A673 (cell line): ENCODE measurements around the gene TSSK1B. TPM values are rescaled to one million over a fixed set of nuclear protein-coding genes. Genes with fewer than 3 reads are reported as not detected.

Experiments
- Bru-seq: library from RNA; stranded (reverse); fragments of 400-500 nt; gene quantifications from one replicate; lab custom pipeline; 2021; lab: Mats Ljungman, UMichigan
- BruChase-seq, 2 experiments: library from RNA; stranded (reverse); fragments of 400-500 nt; gene quantifications; one replicate each; lab custom pipeline; 2021; lab: Mats Ljungman, UMichigan
- BruUV-seq: library from RNA; stranded (reverse); fragments of 400-500 nt; replicated peaks from 2 replicates; lab custom pipeline; 2021; lab: Mats Ljungman, UMichigan
- CTCF ChIA-PET: fragments of 300-600 bp; sonication (Branson Sonifier 250); formaldehyde crosslinking; loops from one replicate; lab custom pipeline; 2022; ENCODE audit warnings: antibody characterized with exemption; lab: Charles Lee
- POLR2A ChIA-PET: fragments of 300-600 bp; sonication (Branson Sonifier 250); formaldehyde crosslinking; loops from one replicate; lab custom pipeline; 2022; ENCODE audit warnings: antibody characterized with exemption; ENCODE audit not compliant: low non-redundant PET; lab: Charles Lee
- DNase-seq: peaks from one replicate; pipeline ENCODE4 v3.0.0-alpha.2; 2015; ENCODE audit warnings: low spot score
- H3K27ac ChIP-seq: fragments of 200-600 bp; sonication (generic); 2 replicates; pipeline ENCODE4 v1.5.1; 2016; ENCODE audit warnings: mixed run types, low read depth, mild to moderate bottlenecking, mixed read lengths, antibody characterized with exemption, low read length; ENCODE audit not compliant: poor library complexity, severe bottlenecking
- H3K27me3 ChIP-seq: fragments of 200-600 bp; sonication (generic); replicated peaks from 2 replicates; pipeline ENCODE4 v1.6.1; 2017; ENCODE audit warnings: mixed run types, low read depth, mild to moderate bottlenecking, mixed read lengths, antibody characterized with exemption, low read length; ENCODE audit not compliant: insufficient read depth, poor library complexity
- H3K36me3 ChIP-seq: fragments of 200-600 bp; sonication (generic); 2 replicates; pipeline ENCODE4 v1.6.1; 2016; ENCODE audit warnings: mixed run types, mild to moderate bottlenecking, mixed read lengths, antibody characterized with exemption, low read length; ENCODE audit not compliant: insufficient read depth, poor library complexity, severe bottlenecking
- H3K4me1 ChIP-seq: fragments of 200-600 bp; sonication (generic); 2 replicates; pipeline ENCODE4 v1.6.1; 2017; ENCODE audit warnings: mixed run types, mild to moderate bottlenecking, mixed read lengths, antibody characterized with exemption, low read length; ENCODE audit not compliant: insufficient read depth, poor library complexity, severe bottlenecking
- H3K4me3 ChIP-seq: fragments of 200-600 bp; sonication (generic); 2 replicates; pipeline ENCODE4 v1.5.1; 2016; ENCODE audit warnings: low read depth, mixed run types, mild to moderate bottlenecking, mixed read lengths, low read length; ENCODE audit not compliant: poor library complexity, severe bottlenecking
- H3K9me3 ChIP-seq: fragments of 200-600 bp; sonication (generic); 2 replicates; pipeline ENCODE4 v1.6.1; 2016; ENCODE audit warnings: mixed run types, low read depth, mild to moderate bottlenecking, mixed read lengths, antibody characterized with exemption, low read length; ENCODE audit not compliant: poor library complexity, severe bottlenecking
- CTCF ChIP-seq: fragments of 300-800, 200-600 bp; sonication (generic); conservative IDR thresholded peaks from 2 replicates; pipeline ENCODE4 v1.5.1; 2017; ENCODE audit warnings: low read depth, mild to moderate bottlenecking, antibody characterized with exemption, low read length, moderate library complexity, mixed read lengths
- EZH2 ChIP-seq: fragments of 200-600 bp; sonication (generic); IDR thresholded peaks from 2 replicates; pipeline ENCODE4 v1.6.1; 2017; ENCODE audit warnings: borderline replicate concordance, low read depth, mild to moderate bottlenecking, mixed read lengths, antibody characterized with exemption, low read length; ENCODE audit not compliant: poor library complexity, severe bottlenecking
- intact Hi-C: fragments of 100-400 bp; cut with micrococcal nuclease; formaldehyde crosslinking; loops from one replicate; pipeline ENCODE4 v1.10.0; 2022; ENCODE audit not compliant: unreplicated experiment
- long read RNA-seq: library from polyadenylated mRNA; stranded (forward); transcript quantifications from one replicate; pipeline ENCODE4 v2.0.0, GENCODE V29; 2022
- total RNA-seq: library from RNA; stranded (reverse); gene quantifications from 2 replicates; pipeline ENCODE4 v1.2.3, GENCODE V29; 2021

TSSK1B gene
- total RNA-seq (not detected in 2 replicates), Bru-seq, nascent RNA (not detected), BruChase-seq, experiment 1, labeled RNA remaining after a 2-hour chase (not detected), BruChase-seq, experiment 2, labeled RNA remaining after a 6-hour chase (percentile 12 among the genes with signal in this experiment)
- long read RNA-seq: 0 reads

GRCh38 chr5:113434889-113435288, at the start of gene TSSK1B:
Gene TSSK1B, minus strand, starts transcription at chr5:113434989. Its CDS starts 150 bp downstream, at chr5:113434839.
- Histone ChIP-seq H3K27ac (no peak within 1 kb of the TSS), H3K9me3 (no peaks in the 10 kb centered on the region), H3K36me3 (no peaks in the 10 kb centered on the region), H3K4me1 (no peaks in the 10 kb centered on the region), H3K4me3 (no peak within 1 kb of the TSS), H3K27me3 (peaks cover 9% of the 10 kb centered on the region)
- ChIA-PET CTCF (no interaction called here), POLR2A (no interaction called here)
- intact Hi-C loops: no loop called here
- DNase-seq: no peak
- BruUV-seq: no TSS peak
- no peak for TF ChIP-seq EZH2
- TF ChIP-seq CTCF: no peak

GRCh38 chr5:113480243-113480642, 45.5 kb upstream of the TSSK1B start:
- no peaks in the 10 kb centered on the region for H3K4me1 ChIP-seq
- no peak overlapping the region for H3K27ac ChIP-seq
- no peak for DNase-seq
- ChIA-PET CTCF (no interaction called here), POLR2A (no interaction called here)
- BruUV-seq: no TSS peak
- H3K9me3 ChIP-seq: no peaks in the 10 kb centered on the region
- no peak for TF ChIP-seq CTCF
- H3K36me3 ChIP-seq: no peaks in the 10 kb centered on the region
- no peak overlapping the region for H3K4me3 ChIP-seq
- intact Hi-C loops: no loop called here
- H3K27me3 ChIP-seq: peaks cover 16% of the 10 kb centered on the region

GRCh38 chr5:113478691-113479090, 43.9 kb upstream of the TSSK1B start:
- Histone ChIP-seq H3K4me1 (no peaks in the 10 kb centered on the region), H3K4me3 (no peak overlapping the region), H3K9me3 (no peaks in the 10 kb centered on the region), H3K27ac (no peak overlapping the region), H3K27me3 (peaks cover 5% of the 10 kb centered on the region), H3K36me3 (no peaks in the 10 kb centered on the region)
- no peak for DNase-seq
- no TSS peak for BruUV-seq
- intact Hi-C loops: no loop called here
- ChIA-PET CTCF (no interaction called here), POLR2A (no interaction called here)
- TF ChIP-seq EZH2 (no peak), CTCF (no peak)
